GM23248 (cell line): Measurements from ENCODE around the gene ENO2.

ENCODE experiments used
- EZH2 ChIP-seq: fragments of 200-600 bp; sonication (generic); IDR thresholded peaks from 2 replicates; pipeline ENCODE4 v1.6.1; 2018; ENCODE audit warnings: antibody characterized with exemption, mild to moderate bottlenecking; ENCODE audit not compliant: insufficient read depth, poor library complexity, severe bottlenecking
- EZH2phosphoT487 ChIP-seq: fragments of 200-600 bp; sonication (generic); IDR thresholded peaks from 2 replicates; pipeline ENCODE4 v1.6.1; 2018; ENCODE audit warnings: antibody characterized with exemption, moderate library complexity, mild to moderate bottlenecking, low read depth; ENCODE audit not compliant: insufficient read depth

DNA sequence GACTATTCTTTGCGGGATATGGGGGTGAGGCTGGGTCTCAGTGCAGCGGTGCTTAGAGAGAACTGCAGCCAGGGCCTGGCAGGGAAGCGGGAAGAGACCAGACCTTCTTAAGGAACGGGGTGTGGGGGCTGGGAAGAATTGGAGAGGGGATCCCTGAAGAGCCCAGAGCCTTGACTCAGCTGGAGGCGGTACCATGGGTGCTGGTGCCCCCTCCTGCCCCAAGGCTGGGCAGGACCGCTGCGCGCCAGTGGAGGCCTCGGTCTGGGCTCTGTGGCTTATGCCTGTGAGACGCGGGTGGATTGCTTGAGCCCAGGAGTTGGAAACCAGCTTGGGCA, 27.9 kb downstream of the ENO2 start:
- no peak for TF ChIP-seq EZH2
- TF ChIP-seq EZH2phosphoT487 = no peak
